ENCODE data around the gene PLEKHM2.

Gene PLEKHM2

DNA sequence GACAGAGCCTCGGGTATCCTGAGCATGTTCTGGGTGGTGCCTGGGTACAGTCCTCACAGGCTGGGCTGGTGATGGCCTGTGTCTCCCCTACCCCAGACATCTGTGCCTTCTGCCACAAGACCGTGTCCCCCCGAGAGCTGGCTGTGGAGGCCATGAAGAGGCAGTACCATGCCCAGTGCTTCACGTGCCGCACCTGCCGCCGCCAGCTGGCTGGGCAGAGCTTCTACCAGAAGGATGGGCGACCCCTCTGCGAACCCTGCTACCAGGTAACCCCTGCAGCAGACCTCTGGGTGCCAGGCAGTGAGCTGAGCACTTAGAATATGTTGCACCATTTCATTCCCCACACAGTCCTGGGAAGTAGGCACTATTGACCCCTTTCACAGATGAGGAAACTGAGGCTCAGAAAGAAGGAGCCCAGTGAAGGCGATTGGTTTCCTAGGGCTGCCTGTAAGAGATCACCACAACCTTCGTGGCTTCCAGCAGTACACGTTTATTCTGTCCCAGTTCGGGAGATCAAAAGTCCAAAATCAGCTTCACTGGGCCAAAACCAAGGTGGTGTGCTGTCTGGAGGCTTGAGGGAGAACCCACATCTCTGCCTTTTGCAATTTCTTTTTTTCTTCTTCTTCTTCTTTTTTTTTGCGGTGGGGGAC, 86.3 kb downstream of the PLEKHM2 start:
- ATAC-seq: no peak
- TF ChIP-seq ZFP30 (CRISPR knock-in tag; IDR thresholded peaks at IDR 0.05): no peak
- no peak for TF ChIP-seq ISL1 (CRISPR knock-in tag; IDR thresholded peaks at IDR 0.05)
- TF ChIP-seq SNAI2 (CRISPR knock-in tag; IDR thresholded peaks at IDR 0.05): no peak
- no peak for TF ChIP-seq ARNTL (CRISPR knock-in tag; IDR thresholded peaks at IDR 0.05; ENCODE audit: borderline replicate concordance, low read depth)
- no peak for TF ChIP-seq BACH2 (CRISPR knock-in tag; IDR thresholded peaks at IDR 0.05; ENCODE audit: borderline replicate concordance)
- TF ChIP-seq ZNF565 (CRISPR knock-in tag; conservative IDR thresholded peaks at IDR 0.05; ENCODE audit: low read depth): no peak
- TF ChIP-seq PPARA (CRISPR knock-in tag; IDR thresholded peaks at IDR 0.05; ENCODE audit: borderline replicate concordance): no peak
- TF ChIP-seq GLIS3 (CRISPR knock-in tag; IDR thresholded peaks at IDR 0.05): no peak
- TF ChIP-seq TOX (CRISPR knock-in tag; IDR thresholded peaks at IDR 0.05; ENCODE audit: borderline replicate concordance): no peak
- TF ChIP-seq, protein P1, sequence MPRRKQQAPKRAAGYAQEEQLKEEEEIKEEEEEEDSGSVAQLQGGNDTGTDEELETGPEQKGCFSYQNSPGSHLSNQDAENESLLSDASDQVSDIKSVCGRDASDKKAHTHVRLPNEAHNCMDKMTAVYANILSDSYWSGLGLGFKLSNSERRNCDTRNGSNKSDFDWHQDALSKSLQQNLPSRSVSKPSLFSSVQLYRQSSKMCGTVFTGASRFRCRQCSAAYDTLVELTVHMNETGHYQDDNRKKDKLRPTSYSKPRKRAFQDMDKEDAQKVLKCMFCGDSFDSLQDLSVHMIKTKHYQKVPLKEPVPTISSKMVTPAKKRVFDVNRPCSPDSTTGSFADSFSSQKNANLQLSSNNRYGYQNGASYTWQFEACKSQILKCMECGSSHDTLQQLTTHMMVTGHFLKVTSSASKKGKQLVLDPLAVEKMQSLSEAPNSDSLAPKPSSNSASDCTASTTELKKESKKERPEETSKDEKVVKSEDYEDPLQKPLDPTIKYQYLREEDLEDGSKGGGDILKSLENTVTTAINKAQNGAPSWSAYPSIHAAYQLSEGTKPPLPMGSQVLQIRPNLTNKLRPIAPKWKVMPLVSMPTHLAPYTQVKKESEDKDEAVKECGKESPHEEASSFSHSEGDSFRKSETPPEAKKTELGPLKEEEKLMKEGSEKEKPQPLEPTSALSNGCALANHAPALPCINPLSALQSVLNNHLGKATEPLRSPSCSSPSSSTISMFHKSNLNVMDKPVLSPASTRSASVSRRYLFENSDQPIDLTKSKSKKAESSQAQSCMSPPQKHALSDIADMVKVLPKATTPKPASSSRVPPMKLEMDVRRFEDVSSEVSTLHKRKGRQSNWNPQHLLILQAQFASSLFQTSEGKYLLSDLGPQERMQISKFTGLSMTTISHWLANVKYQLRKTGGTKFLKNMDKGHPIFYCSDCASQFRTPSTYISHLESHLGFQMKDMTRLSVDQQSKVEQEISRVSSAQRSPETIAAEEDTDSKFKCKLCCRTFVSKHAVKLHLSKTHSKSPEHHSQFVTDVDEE (CRISPR knock-in tag; IDR thresholded peaks at IDR 0.05): no peak
- TF ChIP-seq OSR1 (CRISPR knock-in tag; IDR thresholded peaks at IDR 0.05): no peak
- no peak for TF ChIP-seq ESRRG (CRISPR knock-in tag; IDR thresholded peaks at IDR 0.05)
- TF ChIP-seq, protein P2, sequence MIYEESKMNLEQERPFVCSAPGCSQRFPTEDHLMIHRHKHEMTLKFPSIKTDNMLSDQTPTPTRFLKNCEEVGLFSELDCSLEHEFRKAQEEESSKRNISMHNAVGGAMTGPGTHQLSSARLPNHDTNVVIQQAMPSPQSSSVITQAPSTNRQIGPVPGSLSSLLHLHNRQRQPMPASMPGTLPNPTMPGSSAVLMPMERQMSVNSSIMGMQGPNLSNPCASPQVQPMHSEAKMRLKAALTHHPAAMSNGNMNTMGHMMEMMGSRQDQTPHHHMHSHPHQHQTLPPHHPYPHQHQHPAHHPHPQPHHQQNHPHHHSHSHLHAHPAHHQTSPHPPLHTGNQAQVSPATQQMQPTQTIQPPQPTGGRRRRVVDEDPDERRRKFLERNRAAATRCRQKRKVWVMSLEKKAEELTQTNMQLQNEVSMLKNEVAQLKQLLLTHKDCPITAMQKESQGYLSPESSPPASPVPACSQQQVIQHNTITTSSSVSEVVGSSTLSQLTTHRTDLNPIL (CRISPR knock-in tag; IDR thresholded peaks at IDR 0.05; ENCODE audit: low read depth): no peak

DNA sequence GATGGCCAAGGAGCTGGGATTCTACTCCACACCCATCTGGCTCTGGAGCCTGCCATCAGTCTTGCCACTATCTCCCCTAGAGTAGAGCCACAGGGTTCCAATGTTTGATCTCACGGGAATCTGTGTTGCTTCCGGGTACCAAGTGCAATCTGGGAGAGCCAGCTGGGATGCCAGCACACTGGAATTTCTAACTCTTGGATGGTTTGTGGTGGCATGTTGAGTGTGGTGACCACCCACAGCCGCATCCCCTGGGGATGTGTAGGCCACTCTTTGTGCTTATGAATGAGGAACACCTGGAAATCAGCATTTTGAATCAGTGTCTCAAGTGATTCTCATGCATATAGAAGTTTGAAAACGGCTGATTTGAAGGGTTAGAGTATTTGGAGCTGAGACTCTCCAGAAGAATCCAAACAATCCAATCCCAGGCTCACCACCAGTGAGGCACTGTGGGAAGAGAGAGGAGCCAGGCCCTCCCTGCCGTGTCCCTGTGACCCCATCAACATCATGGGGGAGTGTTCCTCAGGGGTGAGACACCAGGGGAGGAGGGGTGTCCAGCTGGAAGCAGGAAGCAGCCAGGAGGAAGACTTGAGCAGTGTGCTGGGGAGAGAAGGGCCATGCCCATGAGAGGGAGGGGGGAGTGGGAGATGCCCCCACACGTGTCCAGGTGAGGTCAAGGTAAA, 87.9 kb downstream of the PLEKHM2 start:
- no peak for ATAC-seq
- no peak for TF ChIP-seq ARNTL (CRISPR knock-in tag; IDR thresholded peaks at IDR 0.05; ENCODE audit: borderline replicate concordance, low read depth)
- no peak for TF ChIP-seq ZFP30 (CRISPR knock-in tag; IDR thresholded peaks at IDR 0.05)
- TF ChIP-seq, protein P3, sequence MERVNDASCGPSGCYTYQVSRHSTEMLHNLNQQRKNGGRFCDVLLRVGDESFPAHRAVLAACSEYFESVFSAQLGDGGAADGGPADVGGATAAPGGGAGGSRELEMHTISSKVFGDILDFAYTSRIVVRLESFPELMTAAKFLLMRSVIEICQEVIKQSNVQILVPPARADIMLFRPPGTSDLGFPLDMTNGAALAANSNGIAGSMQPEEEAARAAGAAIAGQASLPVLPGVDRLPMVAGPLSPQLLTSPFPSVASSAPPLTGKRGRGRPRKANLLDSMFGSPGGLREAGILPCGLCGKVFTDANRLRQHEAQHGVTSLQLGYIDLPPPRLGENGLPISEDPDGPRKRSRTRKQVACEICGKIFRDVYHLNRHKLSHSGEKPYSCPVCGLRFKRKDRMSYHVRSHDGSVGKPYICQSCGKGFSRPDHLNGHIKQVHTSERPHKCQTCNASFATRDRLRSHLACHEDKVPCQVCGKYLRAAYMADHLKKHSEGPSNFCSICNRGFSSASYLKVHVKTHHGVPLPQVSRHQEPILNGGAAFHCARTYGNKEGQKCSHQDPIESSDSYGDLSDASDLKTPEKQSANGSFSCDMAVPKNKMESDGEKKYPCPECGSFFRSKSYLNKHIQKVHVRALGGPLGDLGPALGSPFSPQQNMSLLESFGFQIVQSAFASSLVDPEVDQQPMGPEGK (CRISPR knock-in tag; IDR thresholded peaks at IDR 0.05; ENCODE audit: borderline replicate concordance): no peak
- no peak for TF ChIP-seq TOX (CRISPR knock-in tag; IDR thresholded peaks at IDR 0.05; ENCODE audit: borderline replicate concordance)
- no peak for TF ChIP-seq ZFP3 (CRISPR knock-in tag; IDR thresholded peaks at IDR 0.05)
- no peak for TF ChIP-seq ZNF70 (CRISPR knock-in tag; IDR thresholded peaks at IDR 0.05)
- TF ChIP-seq, protein P4, sequence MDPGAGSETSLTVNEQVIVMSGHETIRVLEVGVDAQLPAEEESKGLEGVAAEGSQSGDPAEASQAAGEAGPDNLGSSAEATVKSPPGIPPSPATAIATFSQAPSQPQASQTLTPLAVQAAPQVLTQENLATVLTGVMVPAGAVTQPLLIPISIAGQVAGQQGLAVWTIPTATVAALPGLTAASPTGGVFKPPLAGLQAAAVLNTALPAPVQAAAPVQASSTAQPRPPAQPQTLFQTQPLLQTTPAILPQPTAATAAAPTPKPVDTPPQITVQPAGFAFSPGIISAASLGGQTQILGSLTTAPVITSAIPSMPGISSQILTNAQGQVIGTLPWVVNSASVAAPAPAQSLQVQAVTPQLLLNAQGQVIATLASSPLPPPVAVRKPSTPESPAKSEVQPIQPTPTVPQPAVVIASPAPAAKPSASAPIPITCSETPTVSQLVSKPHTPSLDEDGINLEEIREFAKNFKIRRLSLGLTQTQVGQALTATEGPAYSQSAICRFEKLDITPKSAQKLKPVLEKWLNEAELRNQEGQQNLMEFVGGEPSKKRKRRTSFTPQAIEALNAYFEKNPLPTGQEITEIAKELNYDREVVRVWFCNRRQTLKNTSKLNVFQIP (CRISPR knock-in tag; IDR thresholded peaks at IDR 0.05; ENCODE audit: borderline replicate concordance, low read depth): no peak
- no peak for TF ChIP-seq ZC3H10 (CRISPR knock-in tag; IDR thresholded peaks at IDR 0.05)
- no peak for TF ChIP-seq PPARA (CRISPR knock-in tag; IDR thresholded peaks at IDR 0.05; ENCODE audit: borderline replicate concordance)
- TF ChIP-seq ESRRG (CRISPR knock-in tag; IDR thresholded peaks at IDR 0.05): no peak
- TF ChIP-seq OSR1 (CRISPR knock-in tag; IDR thresholded peaks at IDR 0.05): no peak
- TF ChIP-seq ISL1 (CRISPR knock-in tag; IDR thresholded peaks at IDR 0.05): no peak
- TF ChIP-seq, protein P2 (CRISPR knock-in tag; IDR thresholded peaks at IDR 0.05; ENCODE audit: low read depth): no peak
- TF ChIP-seq ZNF8 (CRISPR knock-in tag; IDR thresholded peaks at IDR 0.05): no peak

DNA sequence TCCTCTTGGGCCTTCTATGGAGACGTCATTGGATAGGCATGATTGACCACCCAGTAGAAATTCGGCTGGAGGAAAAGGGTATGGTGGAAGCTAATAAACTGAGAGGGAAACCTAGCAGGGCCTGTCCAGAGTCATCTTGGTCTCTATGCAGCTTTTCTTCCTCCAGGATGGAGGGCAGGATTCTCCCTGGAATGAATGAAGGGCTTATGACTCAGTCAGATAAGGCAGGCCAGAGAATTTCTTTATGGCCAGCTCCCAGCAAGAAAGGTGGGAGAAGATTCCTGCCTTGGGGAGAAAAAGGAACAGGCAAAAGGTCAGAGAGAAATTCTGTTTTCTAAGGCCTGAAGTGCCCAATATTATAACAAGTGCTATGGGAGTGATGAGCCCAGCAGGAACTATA, 91.6 kb downstream of the PLEKHM2 start:
- no peak for TF ChIP-seq OSR1 (CRISPR knock-in tag; IDR thresholded peaks at IDR 0.05)
- TF ChIP-seq, protein P1 (CRISPR knock-in tag; IDR thresholded peaks at IDR 0.05): no peak
- TF ChIP-seq TOX (CRISPR knock-in tag; IDR thresholded peaks at IDR 0.05; ENCODE audit: borderline replicate concordance): no peak
- TF ChIP-seq ZFP3 (CRISPR knock-in tag; IDR thresholded peaks at IDR 0.05): no peak
- TF ChIP-seq RARB (CRISPR knock-in tag; IDR thresholded peaks at IDR 0.05): no peak
- no peak for TF ChIP-seq ZNF8 (CRISPR knock-in tag; IDR thresholded peaks at IDR 0.05)

More for the DNA sequence above, 91.6 kb downstream of the PLEKHM2 start:
- no peak for ATAC-seq
